K562 (cell line): ENCODE results near the gene SPI1. TPM values are rescaled to one million over a fixed set of nuclear protein-coding genes. Genes with fewer than 3 reads are reported as not detected.

Experiments
- ATF7 ChIP-seq: fragments of 450-650 bp; IDR thresholded peaks from 2 replicates; pipeline ENCODE4 v1.7.1; 2014; ENCODE audit warnings: mild to moderate bottlenecking, moderate library complexity
- CHD1 ChIP-seq: fragments of 200-600 bp; sonication (generic); IDR thresholded peaks from one replicate; pipeline ENCODE4 v1.6.1; 2012; ENCODE audit warnings: mild to moderate bottlenecking, moderate library complexity, low read length, inconsistent platforms
- CREB3L1 ChIP-seq: fragments of 450-650 bp; IDR thresholded peaks from 2 replicates; pipeline ENCODE4 v1.6.1; 2014; ENCODE audit warnings: low read depth, mild to moderate bottlenecking, moderate library complexity, borderline replicate concordance
- CTCF ChIP-seq, 3 experiments: IDR thresholded peaks in 2 of 3; conservative IDR thresholded peaks in 1 of 3; 2 replicates each; pipeline ENCODE4 v1.5.1; 2011 to 2012; ENCODE audit warnings: low read length in 3 of 3, mild to moderate bottlenecking in 3 of 3, control low read depth in 2 of 3, improper control_type of control experiment in 1 of 3, inconsistent platforms in 1 of 3, low read depth in 1 of 3, mixed read lengths in 1 of 3, moderate library complexity in 1 of 3; ENCODE audit not compliant: insufficient read depth in 2 of 3
- HCFC1 ChIP-seq: IDR thresholded peaks from 2 replicates; pipeline ENCODE4 v1.6.1; 2012; ENCODE audit warnings: low read depth, low read length, improper control_type of control experiment
- HMGN3 ChIP-seq: IDR thresholded peaks from 2 replicates; pipeline ENCODE4 v1.6.1; 2011; ENCODE audit warnings: borderline replicate concordance, low read depth, mild to moderate bottlenecking, mixed read lengths, low read length; ENCODE audit not compliant: insufficient read length; ENCODE audit errors: extremely low read depth
- MAZ ChIP-seq, 2 experiments: fragments of 450-650 bp in 1 of 2; sonication (generic) in 1 of 2; formaldehyde crosslinking; IDR thresholded peaks in 1 of 2; conservative IDR thresholded peaks in 1 of 2; 2 replicates each; pipeline versions ENCODE4 v1.4.0 to v1.5.0; 2020; ENCODE audit warnings: mild to moderate bottlenecking in 1 of 2, missing genetic modification reagents in 1 of 2
- POLR2G ChIP-seq: fragments of 200-400 bp; formaldehyde crosslinking; IDR thresholded peaks from 2 replicates; pipeline ENCODE4 v1.6.1; 2017; ENCODE audit warnings: low read depth, mild to moderate bottlenecking, antibody characterized with exemption, low read length, moderate library complexity
- SRSF9 ChIP-seq: fragments of 200-400 bp; formaldehyde crosslinking; IDR thresholded peaks from 2 replicates; pipeline ENCODE4 v1.6.1; 2017; ENCODE audit warnings: low read depth, low read length, borderline replicate concordance
- THAP7 ChIP-seq: fragments of 250-450 bp; sonication (Bioruptor Pico); IDR thresholded peaks from 2 replicates; pipeline ENCODE4 v1.5.0; 2021
- TOE1 ChIP-seq, 2 experiments: fragments of 450-650 bp in 1 of 2; sonication (generic) in 1 of 2; formaldehyde crosslinking in 1 of 2; IDR thresholded peaks; 2 replicates each; pipeline versions ENCODE4 v1.7.1 to v1.8.0; 2016 to 2022; ENCODE audit warnings: borderline replicate concordance in 2 of 2, mild to moderate bottlenecking in 2 of 2, antibody characterized with exemption in 1 of 2, inconsistent platforms in 1 of 2, low read depth in 1 of 2, missing genetic modification reagents in 1 of 2, moderate library complexity in 1 of 2
- TRIM28 ChIP-seq: fragments of 450-650 bp; IDR thresholded peaks from 2 replicates; pipeline ENCODE4 v1.6.1; 2017
- XRCC4 ChIP-seq: IDR thresholded peaks from one replicate; pipeline ENCODE4 v1.6.1; 2011; ENCODE audit not compliant: insufficient read depth, insufficient read length; ENCODE audit errors: extremely low read depth
- ZNF124 ChIP-seq: sonication (generic); formaldehyde crosslinking; IDR thresholded peaks from 2 replicates; pipeline ENCODE4 v1.8.1; 2022; ENCODE audit warnings: missing genetic modification reagents
- ZNF263 ChIP-seq: sonication (generic); formaldehyde crosslinking; IDR thresholded peaks from 2 replicates; pipeline ENCODE4 v1.8.0; 2022; ENCODE audit warnings: mild to moderate bottlenecking, missing genetic modification reagents, borderline replicate concordance
- ZNF57 ChIP-seq: fragments of 450-650 bp; formaldehyde crosslinking; IDR thresholded peaks from 2 replicates; pipeline ENCODE4 v1.4.0; 2020; ENCODE audit warnings: mild to moderate bottlenecking, moderate library complexity
- polyA plus RNA-seq, 8 experiments: library from polyadenylated mRNA; depleted of rRNA in 4 of 8; stranded (reverse) in 5 of 8; unstranded in 3 of 8; fragments of >200 nt; fragmentation: Nextera tagmentation in 2 of 8; fragmentation: Illumina TruSeq in 1 of 8; extraction: Ambion mirVana in 2 of 8; extraction: Trizol in 1 of 8; gene quantifications; 2 replicates each; pipeline versions ENCODE4 v1.2.1 to v1.2.3, GENCODE V29; 2011 to 2014; ENCODE audit warnings: inconsistent platforms in 1 of 8, missing spikeins in 1 of 8
- total RNA-seq, 7 experiments: library from RNA; depleted of rRNA in 6 of 7; stranded (reverse); fragments of >200 nt in 6 of 7; fragmentation: Illumina TruSeq in 2 of 7; extraction: Trizol in 2 of 7; gene quantifications; 2 replicates each; pipeline versions ENCODE4 v1.2.1 to v1.2.3, GENCODE V29; 2011 to 2021; ENCODE audit warnings: low replicate concordance in 1 of 7

The SPI1 gene
- total and polyA plus RNA-seq, 9 of the 15 experiments (the other 6 are each of a cell fraction or from before 2014, with no cell fraction given), result 0.10 to 33.7 (median 10.3) TPM

GRCh38 chr11:47426062-47426956 lies 48.0 kb upstream of the SPI1 start, which contains the start of gene PSMC3 (continued):
- TF ChIP-seq TOE1 (IDR thresholded peaks at IDR 0.05; ENCODE audit: borderline replicate concordance) (peak; percentile 92), TOE1 (CRISPR knock-in tag; IDR thresholded peaks at IDR 0.05; ENCODE audit: borderline replicate concordance, low read depth) (no peak), XRCC4 (no peak), ZNF263 (CRISPR knock-in tag) (0 out of 2 replicates have a peak, but pooled peaks have one; percentile 18), ZNF57 (0 out of 2 replicates have a peak, but pooled peaks have one; percentile 48), CTCF (IDR thresholded peaks at IDR 0.05 in 2 of 3, conservative IDR thresholded peaks at IDR 0.05 in 1 of 3; ENCODE audit: insufficient read depth in 2 of 3, low read depth in 1 of 3, low read length in 3 of 3) (0 out of 6 replicates have a peak, but pooled peaks of 1 of the 3 experiments have one; percentile 6), THAP7 (CRISPR knock-in tag) (peak; percentile 77; the same call in 1 of the 2 replicates), HMGN3 (peak; percentile 68), TRIM28 (peak; percentile 79; the same call in 1 of the 2 replicates), CHD1 (peak; percentile 76), CREB3L1 (peak; percentile 75; the same call in 1 of the 2 replicates), SRSF9 (no peak), POLR2G (peak; percentile 95), HCFC1 (peak; percentile 90), ZNF124 (CRISPR knock-in tag) (no peak), ATF7 (peak; percentile 74), MAZ (CRISPR knock-in tag; conservative IDR thresholded peaks at IDR 0.05 in 1 of 2, IDR thresholded peaks at IDR 0.05 in 1 of 2) (peak; percentile 61 to 88)
